ENCODE data around the gene RALGAPA1. TPM values are rescaled to one million over a fixed set of nuclear protein-coding genes. Genes with fewer than 3 reads are reported as not detected.
A peak's percentile ranks its signal among the peaks of the same experiment; 100 is the strongest.

RALGAPA1 gene
- total and polyA plus RNA-seq, 4 donors = 4.6 to 38.7 (median 13.4) TPM

- Histone ChIP-seq H3K4me1 (ENCODE audit: control insufficient read depth in 4 of 4, insufficient read depth in 4 of 4, low read length in 3 of 4) (no peaks in the 10 kb centered on the region), H3K36me3 (ENCODE audit: control insufficient read depth in 4 of 4, insufficient read depth in 3 of 4, low read depth in 1 of 4, low read length in 3 of 4) (no peaks in the 10 kb centered on the region), H3K9ac (ENCODE audit: low read depth in 1 of 2, low read length in 2 of 2) (no peak overlapping the region), H3K27ac (ENCODE audit: low read depth in 1 of 2, low read length in 2 of 2) (no peak overlapping the region), H3K9me3 (ENCODE audit: control insufficient read depth in 4 of 4, low read length in 3 of 4) (peaks cover 0 to 1% (median 0%) of the 10 kb centered on the region in 4 donors), H3K27me3 (ENCODE audit: control insufficient read depth in 4 of 4, insufficient read depth in 4 of 4, low read length in 3 of 4) (no peaks in the 10 kb centered on the region), H3K4me3 (ENCODE audit: low read depth in 1 of 3, low read length in 3 of 3) (no peak overlapping the region)
- TF ChIP-seq NR2F2 (IDR thresholded peaks at IDR 0.05) (no peak), HNF4A (conservative IDR thresholded peaks at IDR 0.05) (peak in 1 of 2 donors; percentile 18)
- no peak for DNase-seq (ENCODE audit: low spot score)
- 30% methylated on average over 1 of the region's 1 CpG for WGBS
Observed at GRCh38 chr14:35504260-35504659, 304.8 kb downstream of the RALGAPA1 start.

- H3K27me3 ChIP-seq (ENCODE audit: control insufficient read depth in 4 of 4, insufficient read depth in 4 of 4, low read length in 3 of 4) = no peaks in the 10 kb centered on the region
- H3K4me3 ChIP-seq (ENCODE audit: low read depth in 1 of 3, low read length in 3 of 3) = no peak overlapping the region
- TF ChIP-seq EGR1 (IDR thresholded peaks at IDR 0.05; ENCODE audit: low read depth in 2 of 2) = no peak
- TF ChIP-seq ZBTB33 (IDR thresholded peaks at IDR 0.05) = no peak
- TF ChIP-seq SP1 (IDR thresholded peaks at IDR 0.05) = no peak
- no peak for TF ChIP-seq REST (IDR thresholded peaks at IDR 0.05)
- TF ChIP-seq GABPA (IDR thresholded peaks at IDR 0.05 in 1 of 2, conservative IDR thresholded peaks at IDR 0.05 in 1 of 2) = no peak
- no peak for TF ChIP-seq CTCF (IDR thresholded peaks at IDR 0.05; ENCODE audit: low read depth, low read length, missing input control)
- no peak for TF ChIP-seq YY1 (IDR thresholded peaks at IDR 0.05)
- no peak for TF ChIP-seq RXRA (IDR thresholded peaks at IDR 0.05)
- DNase-seq (ENCODE audit: low spot score) = no peak
- H3K9me3 ChIP-seq (ENCODE audit: control insufficient read depth in 4 of 4, low read length in 3 of 4) = peaks cover 0 to 1% (median 0%) of the 10 kb centered on the region in 4 donors
- WGBS = 19% methylated on average over 3 of the region's 3 CpGs
- no peaks in the 10 kb centered on the region for H3K36me3 ChIP-seq (ENCODE audit: control insufficient read depth in 4 of 4, insufficient read depth in 3 of 4, low read depth in 1 of 4, low read length in 3 of 4)
- H3K4me1 ChIP-seq (ENCODE audit: control insufficient read depth in 4 of 4, insufficient read depth in 4 of 4, low read length in 3 of 4) = no peaks in the 10 kb centered on the region
- H3K27ac ChIP-seq (ENCODE audit: low read depth in 1 of 2, low read length in 2 of 2) = no peak overlapping the region
- no peak overlapping the region for H3K9ac ChIP-seq (ENCODE audit: low read depth in 1 of 2, low read length in 2 of 2)
Observed at GRCh38 chr14:35503646-35504045, 305.4 kb downstream of the RALGAPA1 start.

- Histone ChIP-seq H3K36me3 (ENCODE audit: control insufficient read depth in 4 of 4, insufficient read depth in 3 of 4, low read depth in 1 of 4, low read length in 3 of 4) (no peaks in the 10 kb centered on the region), H3K4me1 (ENCODE audit: control insufficient read depth in 4 of 4, insufficient read depth in 4 of 4, low read length in 3 of 4) (no peaks in the 10 kb centered on the region), H3K9ac (ENCODE audit: low read depth in 1 of 2, low read length in 2 of 2) (no peak overlapping the region), H3K27me3 (ENCODE audit: control insufficient read depth in 4 of 4, insufficient read depth in 4 of 4, low read length in 3 of 4) (no peaks in the 10 kb centered on the region), H3K9me3 (ENCODE audit: control insufficient read depth in 4 of 4, low read length in 3 of 4) (peaks cover 0 to 1% (median 0%) of the 10 kb centered on the region in 4 donors), H3K4me3 (ENCODE audit: low read depth in 1 of 3, low read length in 3 of 3) (no peak overlapping the region), H3K27ac (ENCODE audit: low read depth in 1 of 2, low read length in 2 of 2) (no peak overlapping the region)
- DNase-seq (ENCODE audit: low spot score) = no peak
- 91% methylated on average over 2 of the region's 2 CpGs for WGBS
- TF ChIP-seq SP1 (IDR thresholded peaks at IDR 0.05) (no peak), GABPA (IDR thresholded peaks at IDR 0.05 in 1 of 2, conservative IDR thresholded peaks at IDR 0.05 in 1 of 2) (no peak), YY1 (IDR thresholded peaks at IDR 0.05) (no peak), EGR1 (IDR thresholded peaks at IDR 0.05; ENCODE audit: low read depth in 2 of 2) (no peak), FOXA1 (IDR thresholded peaks at IDR 0.05) (no peak), RXRA (IDR thresholded peaks at IDR 0.05) (no peak), JUND (IDR thresholded peaks at IDR 0.05) (no peak), HNF4A (conservative IDR thresholded peaks at IDR 0.05) (no peak), CTCF (IDR thresholded peaks at IDR 0.05; ENCODE audit: low read depth, low read length, missing input control) (no peak), NR2F2 (IDR thresholded peaks at IDR 0.05) (no peak), MAX (IDR thresholded peaks at IDR 0.05) (no peak), TAF1 (conservative IDR thresholded peaks at IDR 0.05) (no peak), HNF4G (IDR thresholded peaks at IDR 0.05) (no peak), FOXA2 (IDR thresholded peaks at IDR 0.05) (no peak), RAD21 (IDR thresholded peaks at IDR 0.05) (no peak)
Observed at GRCh38 chr14:35499180-35499579, 309.9 kb downstream of the RALGAPA1 start.
